Breast epithelium (tissue), 3 donors: ENCODE measurements around the gene SPSB1.

ENCODE experiments used
- POLR2A ChIP-seq: fragments of 450-650 bp; IDR thresholded peaks from one replicate; pipeline ENCODE4 v1.6.1; 2016; ENCODE audit warnings: antibody characterized with exemption, mild to moderate bottlenecking, moderate library complexity
- TF ChIP-seq, protein P1 (sequence below), 3 donors: fragments of 450-650 bp; IDR thresholded peaks; one replicate each; pipeline ENCODE4 v1.5.1; 2016 to 2017; ENCODE audit warnings: antibody characterized with exemption in 3 of 3, mild to moderate bottlenecking in 3 of 3, moderate library complexity in 3 of 3

DNA sequence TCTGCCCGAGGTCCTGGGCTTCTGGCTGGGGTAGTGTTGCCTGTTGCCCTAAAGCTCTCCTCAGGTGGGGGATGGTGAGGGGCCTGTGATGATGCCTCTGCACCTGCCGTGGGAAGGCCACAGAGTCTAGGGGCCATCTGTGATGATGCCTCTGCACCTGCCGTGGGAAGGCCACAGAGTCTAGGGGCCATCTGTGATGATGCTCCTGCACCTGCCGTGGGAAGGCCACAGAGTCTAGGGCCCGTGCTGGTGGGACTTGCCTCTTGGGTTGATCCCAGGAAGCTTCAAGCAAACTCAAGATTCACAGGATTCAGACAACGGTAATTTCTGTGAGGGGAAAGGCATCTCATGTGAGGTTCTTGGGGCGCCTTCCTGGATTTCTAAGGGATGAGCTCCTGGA is 17.3 kb downstream of the SPSB1 start:
- no peak for TF ChIP-seq POLR2A
- TF ChIP-seq, protein P1, sequence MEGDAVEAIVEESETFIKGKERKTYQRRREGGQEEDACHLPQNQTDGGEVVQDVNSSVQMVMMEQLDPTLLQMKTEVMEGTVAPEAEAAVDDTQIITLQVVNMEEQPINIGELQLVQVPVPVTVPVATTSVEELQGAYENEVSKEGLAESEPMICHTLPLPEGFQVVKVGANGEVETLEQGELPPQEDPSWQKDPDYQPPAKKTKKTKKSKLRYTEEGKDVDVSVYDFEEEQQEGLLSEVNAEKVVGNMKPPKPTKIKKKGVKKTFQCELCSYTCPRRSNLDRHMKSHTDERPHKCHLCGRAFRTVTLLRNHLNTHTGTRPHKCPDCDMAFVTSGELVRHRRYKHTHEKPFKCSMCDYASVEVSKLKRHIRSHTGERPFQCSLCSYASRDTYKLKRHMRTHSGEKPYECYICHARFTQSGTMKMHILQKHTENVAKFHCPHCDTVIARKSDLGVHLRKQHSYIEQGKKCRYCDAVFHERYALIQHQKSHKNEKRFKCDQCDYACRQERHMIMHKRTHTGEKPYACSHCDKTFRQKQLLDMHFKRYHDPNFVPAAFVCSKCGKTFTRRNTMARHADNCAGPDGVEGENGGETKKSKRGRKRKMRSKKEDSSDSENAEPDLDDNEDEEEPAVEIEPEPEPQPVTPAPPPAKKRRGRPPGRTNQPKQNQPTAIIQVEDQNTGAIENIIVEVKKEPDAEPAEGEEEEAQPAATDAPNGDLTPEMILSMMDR (IDR thresholded peaks at IDR 0.05), result no peak
